Measurements from ENCODE around the gene MRPL43.
A peak's percentile ranks its signal among the peaks of the same experiment; 100 is the strongest.

The MRPL43 gene

GRCh38 chr10:101000915-101001658 lies 13.8 kb upstream of the MRPL43 start:
- Histone ChIP-seq H3K27ac (no peak overlapping the region), H3K27me3 (ENCODE audit: insufficient read depth, low read depth) (no peaks in the 10 kb centered on the region), H3K4me3 (IDR thresholded peaks at IDR 0.05; ENCODE audit: insufficient read depth, low read depth, low read length) (no peak overlapping the region), H3K9ac (no peak overlapping the region), H3K79me2 (ENCODE audit: insufficient read depth, low read depth) (no peaks in the 10 kb centered on the region), H4K20me1 (ENCODE audit: insufficient read depth) (no peaks in the 10 kb centered on the region), H3K4me2 (no peak overlapping the region), H2AFZ (ENCODE audit: low read depth) (no peak overlapping the region), H3K4me1 (ENCODE audit: low read depth, poor library complexity, severe bottlenecking) (peaks cover 23% of the 10 kb centered on the region), H3K36me3 (ENCODE audit: insufficient read depth) (no peaks in the 10 kb centered on the region)
- no peak for TF ChIP-seq CTCF (conservative IDR thresholded peaks at IDR 0.05; ENCODE audit: low read depth, low read length)

GRCh38 chr10:101000127-101000914 lies 13.0 kb upstream of the MRPL43 start:
- no peaks in the 10 kb centered on the region for H3K27me3 ChIP-seq (ENCODE audit: insufficient read depth, low read depth)
- H3K4me1 ChIP-seq (ENCODE audit: low read depth, poor library complexity, severe bottlenecking): peaks cover 25% of the 10 kb centered on the region
- H4K20me1 ChIP-seq (ENCODE audit: insufficient read depth): no peaks in the 10 kb centered on the region
- H3K79me2 ChIP-seq (ENCODE audit: insufficient read depth, low read depth): no peaks in the 10 kb centered on the region
- no peak overlapping the region for H3K27ac ChIP-seq
- H3K4me3 ChIP-seq (IDR thresholded peaks at IDR 0.05; ENCODE audit: insufficient read depth, low read depth, low read length): no peak overlapping the region
- H3K4me2 ChIP-seq: peak overlapping the region; percentile 29; the same call in 1 of the 2 replicates
- H3K36me3 ChIP-seq (ENCODE audit: insufficient read depth): no peaks in the 10 kb centered on the region
- no peak overlapping the region for H2AFZ ChIP-seq (ENCODE audit: low read depth)
- no peak for TF ChIP-seq CTCF (conservative IDR thresholded peaks at IDR 0.05; ENCODE audit: low read depth, low read length)
- no peak overlapping the region for H3K9ac ChIP-seq

GRCh38 chr10:100999742-101000126 lies 12.4 kb upstream of the MRPL43 start, which contains the start of gene LZTS2:
Gene LZTS2, plus strand, starts transcription at chr10:100999808. Its CDS starts 2,731 bp downstream, at chr10:101002539.
- TF ChIP-seq CTCF (conservative IDR thresholded peaks at IDR 0.05; ENCODE audit: low read depth, low read length): no peak
- Histone ChIP-seq H2AFZ (ENCODE audit: low read depth) (peak within 1 kb of the TSS; percentile 92), H3K9ac (peak within 1 kb of the TSS; percentile 72), H3K27me3 (ENCODE audit: insufficient read depth, low read depth) (no peaks in the 10 kb centered on the region), H3K79me2 (ENCODE audit: insufficient read depth, low read depth) (no peaks in the 10 kb centered on the region), H3K4me1 (ENCODE audit: low read depth, poor library complexity, severe bottlenecking) (peaks cover 25% of the 10 kb centered on the region), H3K4me2 (peak within 1 kb of the TSS; percentile 100), H3K4me3 (IDR thresholded peaks at IDR 0.05; ENCODE audit: insufficient read depth, low read depth, low read length) (no peak within 1 kb of the TSS), H3K36me3 (ENCODE audit: insufficient read depth) (no peaks in the 10 kb centered on the region), H4K20me1 (ENCODE audit: insufficient read depth) (no peaks in the 10 kb centered on the region), H3K27ac (peak within 1 kb of the TSS; percentile 93)

- Histone ChIP-seq H3K9ac (peak overlapping the region; percentile 72), H3K36me3 (ENCODE audit: insufficient read depth) (no peaks in the 10 kb centered on the region), H3K79me2 (ENCODE audit: insufficient read depth, low read depth) (no peaks in the 10 kb centered on the region), H3K27me3 (ENCODE audit: insufficient read depth, low read depth) (no peaks in the 10 kb centered on the region), H4K20me1 (ENCODE audit: insufficient read depth) (no peaks in the 10 kb centered on the region), H2AFZ (ENCODE audit: low read depth) (peak overlapping the region; percentile 92), H3K4me1 (ENCODE audit: low read depth, poor library complexity, severe bottlenecking) (peaks cover 25% of the 10 kb centered on the region), H3K4me3 (IDR thresholded peaks at IDR 0.05; ENCODE audit: insufficient read depth, low read depth, low read length) (no peak overlapping the region), H3K4me2 (peak overlapping the region; percentile 100), H3K27ac (peak overlapping the region; percentile 93)
- TF ChIP-seq CTCF (conservative IDR thresholded peaks at IDR 0.05; ENCODE audit: low read depth, low read length): peak; percentile 80
These were observed 11.9 kb upstream of the MRPL43 start for GRCh38 chr10:100998991-100999741.

All from KMS-11 (cell line).